DOHH2 (cell line): ENCODE results near the gene SSTR4.
"Not testable (repeated sequence)": the region's sequence is repeated elsewhere in the genome, so short reads cannot be mapped to it uniquely, and the experiment has no call there.

Experiments
- H3F3A ChIP-seq: fragments of 200-600 bp; sonication (generic), shearing (Covaris generic); 2 replicates; pipeline ENCODE4 v1.6.0; 2016; ENCODE audit warnings: antibody characterized with exemption, mild to moderate bottlenecking; ENCODE audit not compliant: control insufficient read depth, insufficient read depth
- H3K27ac ChIP-seq: fragments of 200-600 bp; sonication (generic); 2 replicates; pipeline ENCODE4 v1.5.1; 2014; ENCODE audit warnings: low read depth, mild to moderate bottlenecking, low read length, moderate library complexity
- H3K27me3 ChIP-seq: fragments of 200-600 bp; sonication (generic); 2 replicates; pipeline ENCODE4 v1.6.1; 2014; ENCODE audit warnings: mild to moderate bottlenecking, low read length, mixed read lengths; ENCODE audit not compliant: control insufficient read depth
- H3K36me3 ChIP-seq: fragments of 200-600 bp; sonication (generic); 2 replicates; pipeline ENCODE4 v1.6.1; 2014; ENCODE audit warnings: mild to moderate bottlenecking, low read length, moderate library complexity, mixed read lengths; ENCODE audit not compliant: control insufficient read depth
- H3K4me1 ChIP-seq: fragments of 200-600 bp; sonication (generic); 2 replicates; pipeline ENCODE4 v1.6.1; 2014; ENCODE audit warnings: mild to moderate bottlenecking, low read length, mixed read lengths; ENCODE audit not compliant: control insufficient read depth
- H3K4me2 ChIP-seq: fragments of 200-600 bp; sonication (generic); 2 replicates; pipeline ENCODE4 v1.6.0; 2014; ENCODE audit warnings: mild to moderate bottlenecking, low read length, moderate library complexity
- H3K4me3 ChIP-seq: fragments of 200-600 bp; sonication (generic); 2 replicates; pipeline ENCODE4 v1.5.1; 2014; ENCODE audit warnings: mild to moderate bottlenecking, low read length, mixed read lengths
- H3K79me2 ChIP-seq: fragments of 200-600 bp; sonication (generic); 2 replicates; pipeline ENCODE4 v1.6.1; 2014; ENCODE audit warnings: mild to moderate bottlenecking, low read length, mixed read lengths; ENCODE audit not compliant: control insufficient read depth
- H3K9me2 ChIP-seq: fragments of 200-600 bp; sonication (generic); replicated peaks from 2 replicates; pipeline ENCODE4 v1.6.1; 2014; ENCODE audit warnings: mild to moderate bottlenecking, low read length, mixed read lengths; ENCODE audit not compliant: control insufficient read depth
- H3K9me3 ChIP-seq: fragments of 200-600 bp; sonication (generic); 2 replicates; pipeline ENCODE4 v1.6.1; 2014; ENCODE audit warnings: antibody characterized with exemption, low read length, mixed read lengths; ENCODE audit not compliant: control insufficient read depth, insufficient read depth
- H4K20me1 ChIP-seq: fragments of 200-600 bp; sonication (generic); 2 replicates; pipeline ENCODE4 v1.6.0; 2014; ENCODE audit warnings: low read depth, mild to moderate bottlenecking, antibody characterized with exemption, low read length, moderate library complexity; ENCODE audit not compliant: control insufficient read depth, insufficient read depth
- EZH2phosphoT487 ChIP-seq: fragments of 200-600 bp; sonication (generic); IDR thresholded peaks from 2 replicates; pipeline ENCODE4 v1.6.1; 2017; ENCODE audit warnings: borderline replicate concordance, mild to moderate bottlenecking, antibody characterized with exemption, low read length, moderate library complexity, mixed read lengths
- TF ChIP-seq, protein P1 (sequence below): fragments of 200-600 bp; sonication (generic); IDR thresholded peaks from one replicate; pipeline ENCODE4 v1.5.1; 2014; ENCODE audit warnings: antibody characterized with exemption, mild to moderate bottlenecking, low read depth, low read length; ENCODE audit not compliant: poor library complexity, severe bottlenecking

The SSTR4 gene

DNA sequence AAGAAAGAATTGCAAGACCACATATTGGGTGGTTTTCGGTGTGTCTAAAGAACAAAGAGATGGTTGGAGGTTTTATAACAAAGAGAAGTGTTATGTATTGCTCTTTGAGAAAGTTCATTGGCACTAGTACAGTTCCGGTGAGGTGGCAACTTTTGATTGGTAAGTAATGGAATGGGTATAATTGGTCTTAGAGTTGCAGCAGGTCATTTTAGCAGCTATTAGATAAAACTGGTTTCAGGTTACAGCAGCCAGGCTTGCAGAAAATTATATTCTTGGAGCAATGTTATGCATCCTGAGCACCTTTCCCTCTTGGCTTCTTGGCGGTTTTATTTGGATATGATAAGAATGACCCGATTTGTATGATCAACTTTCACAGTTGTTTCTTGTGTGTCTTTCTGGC is 12.3 kb upstream of the SSTR4 start:
- Histone ChIP-seq H4K20me1 (no peaks in the 10 kb centered on the region), H3K27ac (no peak overlapping the region), H3K4me3 (no peak overlapping the region), H3K4me1 (no peaks in the 10 kb centered on the region), H3K36me3 (no peaks in the 10 kb centered on the region), H3K9me2 (no peaks in the 10 kb centered on the region), H3F3A (no peaks in the 10 kb centered on the region), H3K4me2 (no peak overlapping the region), H3K79me2 (no peaks in the 10 kb centered on the region), H3K27me3 (no peaks in the 10 kb centered on the region), H3K9me3 (no peaks in the 10 kb centered on the region)
- no peak for TF ChIP-seq EZH2phosphoT487
- TF ChIP-seq, protein P1, sequence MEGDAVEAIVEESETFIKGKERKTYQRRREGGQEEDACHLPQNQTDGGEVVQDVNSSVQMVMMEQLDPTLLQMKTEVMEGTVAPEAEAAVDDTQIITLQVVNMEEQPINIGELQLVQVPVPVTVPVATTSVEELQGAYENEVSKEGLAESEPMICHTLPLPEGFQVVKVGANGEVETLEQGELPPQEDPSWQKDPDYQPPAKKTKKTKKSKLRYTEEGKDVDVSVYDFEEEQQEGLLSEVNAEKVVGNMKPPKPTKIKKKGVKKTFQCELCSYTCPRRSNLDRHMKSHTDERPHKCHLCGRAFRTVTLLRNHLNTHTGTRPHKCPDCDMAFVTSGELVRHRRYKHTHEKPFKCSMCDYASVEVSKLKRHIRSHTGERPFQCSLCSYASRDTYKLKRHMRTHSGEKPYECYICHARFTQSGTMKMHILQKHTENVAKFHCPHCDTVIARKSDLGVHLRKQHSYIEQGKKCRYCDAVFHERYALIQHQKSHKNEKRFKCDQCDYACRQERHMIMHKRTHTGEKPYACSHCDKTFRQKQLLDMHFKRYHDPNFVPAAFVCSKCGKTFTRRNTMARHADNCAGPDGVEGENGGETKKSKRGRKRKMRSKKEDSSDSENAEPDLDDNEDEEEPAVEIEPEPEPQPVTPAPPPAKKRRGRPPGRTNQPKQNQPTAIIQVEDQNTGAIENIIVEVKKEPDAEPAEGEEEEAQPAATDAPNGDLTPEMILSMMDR, result no peak

DNA sequence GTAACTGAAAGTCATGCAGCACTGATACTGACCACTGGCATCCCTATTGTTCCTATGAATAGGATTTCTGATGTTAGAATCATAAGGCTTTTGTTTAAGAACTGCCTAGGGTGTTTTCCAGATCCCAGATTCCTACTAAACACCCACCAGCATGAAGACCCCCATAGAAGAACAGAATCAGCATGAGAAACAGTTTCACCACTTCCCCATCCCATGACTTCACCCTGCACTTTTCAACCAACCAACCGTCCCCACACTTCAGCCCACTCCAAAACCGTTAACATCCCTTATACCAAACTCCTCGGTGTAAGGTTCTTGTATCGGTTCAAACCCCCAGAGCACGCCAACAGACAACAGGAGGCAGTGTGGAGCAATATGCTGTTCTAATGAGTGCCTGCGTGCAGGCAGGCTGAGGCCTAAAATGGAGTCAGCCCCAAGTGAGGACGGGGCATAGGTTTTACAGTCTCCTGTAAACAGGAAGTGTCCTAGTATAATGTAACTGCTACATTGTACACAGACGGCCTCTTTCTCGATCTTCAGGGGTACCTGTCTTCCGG is 11.4 kb upstream of the SSTR4 start:
- Histone ChIP-seq H3K4me3 (no peak overlapping the region), H3K36me3 (no peaks in the 10 kb centered on the region), H3K4me1 (no peaks in the 10 kb centered on the region), H3K9me3 (no peaks in the 10 kb centered on the region), H3K4me2 (no peak overlapping the region), H3K79me2 (no peaks in the 10 kb centered on the region), H3F3A (no peaks in the 10 kb centered on the region), H3K27ac (no peak overlapping the region), H3K27me3 (no peaks in the 10 kb centered on the region), H3K9me2 (no peaks in the 10 kb centered on the region), H4K20me1 (no peaks in the 10 kb centered on the region)
- no peak for TF ChIP-seq EZH2phosphoT487
- TF ChIP-seq, protein P1, result no peak

DNA sequence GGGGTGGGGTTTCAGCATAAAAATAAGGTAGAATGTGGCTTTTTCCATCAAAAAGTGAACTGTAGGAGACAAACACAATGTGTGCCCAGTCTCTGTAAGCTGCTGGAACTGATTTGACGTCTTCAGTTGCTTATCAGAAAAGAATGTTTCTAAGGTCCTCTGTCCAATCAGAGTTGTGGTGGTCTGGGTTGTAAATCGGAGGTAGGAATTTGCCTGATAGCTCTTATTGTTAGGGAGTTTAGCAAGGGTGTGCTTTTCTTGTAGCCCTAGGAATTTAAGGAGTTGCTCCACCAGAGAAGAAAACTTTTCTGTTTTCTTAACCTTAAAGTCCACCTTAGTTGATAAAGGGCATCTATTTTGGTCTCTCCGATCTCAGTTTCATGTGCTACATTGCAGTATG is 10.4 kb upstream of the SSTR4 start:
- Histone ChIP-seq H3K9me3 (no peaks in the 10 kb centered on the region), H3K4me1 (no peaks in the 10 kb centered on the region), H3K36me3 (no peaks in the 10 kb centered on the region), H3K27ac (no peak overlapping the region), H3K9me2 (no peaks in the 10 kb centered on the region), H3F3A (no peaks in the 10 kb centered on the region), H3K4me2 (no peak overlapping the region), H3K79me2 (no peaks in the 10 kb centered on the region), H3K27me3 (no peaks in the 10 kb centered on the region), H4K20me1 (no peaks in the 10 kb centered on the region), H3K4me3 (no peak overlapping the region)
- no peak for TF ChIP-seq EZH2phosphoT487
- TF ChIP-seq, protein P1, result no peak

DNA sequence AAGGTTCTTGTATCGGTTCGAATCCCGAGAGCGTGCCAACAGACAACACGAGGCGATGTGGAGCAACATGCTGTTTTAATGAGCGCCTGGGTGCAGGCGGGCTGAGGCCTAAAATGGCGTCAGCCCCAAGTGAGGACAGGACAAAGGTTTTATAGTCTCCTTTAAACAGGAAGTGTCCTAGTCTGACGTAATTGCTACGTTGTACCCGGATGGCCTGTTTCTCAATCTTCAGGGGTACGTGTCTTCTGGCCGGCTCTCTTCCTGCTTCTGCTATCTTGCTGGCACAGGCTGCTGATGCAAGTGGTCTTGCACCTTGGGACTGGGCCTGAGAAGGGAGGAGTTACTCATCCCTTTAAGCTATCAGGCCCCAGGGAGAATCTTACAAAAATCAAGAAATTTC is 9.6 kb upstream of the SSTR4 start:
- H3K36me3 ChIP-seq, H4K20me1 ChIP-seq, H3K4me1 ChIP-seq, H3K4me3 ChIP-seq, H3K27me3 ChIP-seq, H3K9me3 ChIP-seq, H3K4me2 ChIP-seq, H3K27ac ChIP-seq, H3K9me2 ChIP-seq, H3K79me2 ChIP-seq, H3F3A ChIP-seq: not testable (repeated sequence)
